HG02973 (cell line): ENCODE measurements around the gene HCFC1.
"Not testable (repeated sequence)": the region's sequence is repeated elsewhere in the genome, so short reads cannot be mapped to it uniquely, and the experiment has no call there.

Source experiments
- ATAC-seq: cut with Tn5 transposase; IDR thresholded peaks from one replicate; pipeline ENCODE4 v1.9.1; 2021; ENCODE audit warnings: moderate library complexity; ENCODE audit not compliant: unreplicated experiment

HCFC1 gene

DNA sequence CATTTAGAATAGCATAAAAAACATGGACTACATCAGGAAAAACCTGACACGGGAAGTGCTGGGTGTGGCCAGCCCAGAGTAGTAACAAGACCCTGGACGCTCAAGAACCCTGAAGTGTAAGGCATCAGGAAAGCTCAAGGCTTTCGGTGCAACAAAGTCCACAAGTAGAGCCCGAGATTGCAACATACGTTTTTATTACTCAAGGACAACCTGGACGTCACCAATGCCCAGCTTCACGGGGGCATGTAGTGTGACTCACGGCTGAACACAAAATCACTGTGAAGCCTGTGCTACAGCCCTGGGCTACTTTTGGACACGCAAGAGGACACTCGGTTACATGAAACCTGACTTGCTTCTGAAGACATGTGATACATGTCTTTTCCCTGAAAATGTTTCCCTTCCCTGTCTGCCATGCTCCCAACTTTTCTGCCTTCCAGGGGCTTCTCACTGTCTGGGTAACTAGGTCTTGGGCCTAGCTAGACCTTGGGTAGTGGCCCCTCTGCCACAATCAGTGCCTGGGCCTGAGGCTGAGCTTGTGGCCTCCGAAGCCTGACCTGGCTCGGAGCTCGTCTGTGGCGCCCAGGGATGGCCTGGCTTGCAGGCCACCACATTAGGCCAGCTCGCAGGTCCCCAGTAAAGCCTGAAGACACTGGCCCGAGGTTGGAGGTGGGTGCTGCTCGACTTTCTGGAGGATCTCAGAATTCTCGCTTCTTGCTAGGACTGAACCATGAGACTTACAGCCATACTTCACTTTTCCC, 38.9 kb upstream of the HCFC1 start:
- ATAC-seq: no peak

DNA sequence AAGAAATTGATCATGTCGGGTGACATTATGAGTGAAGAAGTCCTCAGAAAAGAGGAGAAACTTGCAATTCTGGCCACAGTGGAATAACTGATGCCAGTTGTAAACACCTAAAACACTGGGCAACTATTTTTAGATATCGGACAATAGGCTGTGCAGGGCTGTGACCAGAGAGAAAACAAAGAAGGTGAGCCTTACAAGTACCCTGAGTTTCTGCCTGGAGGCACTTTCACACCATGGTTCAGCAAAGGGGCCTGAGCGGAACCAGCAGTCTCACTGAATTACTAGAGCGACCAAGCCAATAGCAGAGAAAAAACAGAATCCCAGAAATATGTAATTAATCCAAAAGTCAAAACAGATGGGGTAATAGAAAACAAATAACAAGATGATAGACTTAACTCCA, 36.9 kb upstream of the HCFC1 start:
- ATAC-seq: no peak

DNA sequence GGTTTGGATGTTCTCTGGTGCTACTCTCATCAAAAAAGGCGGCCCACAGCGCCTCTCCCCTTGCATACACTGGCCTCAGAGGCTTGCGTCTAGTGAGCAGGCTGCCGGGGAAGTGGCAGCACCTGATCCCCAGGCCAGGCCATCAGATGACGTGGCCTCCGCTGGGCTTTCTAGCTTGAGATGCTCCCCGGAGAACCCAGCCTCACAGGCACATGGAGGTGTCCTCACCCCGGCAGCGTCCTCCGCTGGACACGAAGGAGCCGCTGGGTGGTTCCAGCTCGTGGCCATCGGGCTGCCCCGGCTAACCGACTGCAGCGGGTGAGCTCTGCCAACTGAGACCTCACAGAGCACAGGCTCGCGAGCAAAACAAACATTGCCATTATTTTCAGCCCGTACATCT, 35.3 kb upstream of the HCFC1 start:
- ATAC-seq: no peak

DNA sequence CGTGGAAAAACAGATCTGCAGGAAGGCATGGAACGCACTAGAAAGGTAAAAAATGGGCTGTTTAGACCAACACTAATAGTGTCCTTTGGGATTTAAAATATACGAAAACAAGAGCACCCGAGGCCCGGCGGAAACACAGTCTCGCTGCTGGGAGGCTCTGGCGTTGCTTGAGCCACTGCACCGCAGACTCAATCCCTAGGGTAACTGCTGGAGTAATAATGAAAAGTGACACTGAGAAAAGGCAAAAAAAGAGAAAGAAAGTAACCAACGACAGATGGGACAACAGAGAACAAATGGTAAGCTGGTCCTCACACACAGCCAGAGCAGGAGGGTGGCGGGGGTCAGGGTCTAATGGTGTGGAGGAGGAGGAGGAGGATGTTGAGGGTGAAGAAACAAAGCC, 32.7 kb upstream of the HCFC1 start:
- no peak for ATAC-seq

DNA sequence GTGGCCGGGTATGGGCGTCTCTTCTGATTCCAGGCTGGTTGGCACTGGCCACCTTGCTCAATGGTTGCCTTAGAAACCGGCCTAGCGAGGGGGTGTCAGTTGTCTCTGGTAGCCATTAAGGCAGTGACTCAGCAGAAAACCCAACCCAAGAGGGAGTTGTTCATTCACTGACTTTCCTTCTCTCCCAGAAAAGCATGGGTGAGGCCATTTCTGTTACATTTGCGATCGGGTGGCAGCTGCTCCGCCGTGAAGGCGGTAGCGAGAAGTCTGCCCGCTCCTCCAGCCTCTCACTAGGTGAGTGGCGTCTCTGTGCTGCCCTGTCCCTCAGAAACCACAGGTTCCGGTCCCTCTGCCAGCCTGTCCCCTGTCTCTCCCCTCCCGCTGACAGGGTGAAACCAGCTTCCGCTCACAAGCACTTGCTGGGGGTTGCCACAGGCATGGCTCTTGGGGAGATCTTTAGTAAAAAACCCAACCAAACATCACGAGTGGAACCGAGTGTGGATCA, 30.6 kb upstream of the HCFC1 start:
- ATAC-seq: no peak

DNA sequence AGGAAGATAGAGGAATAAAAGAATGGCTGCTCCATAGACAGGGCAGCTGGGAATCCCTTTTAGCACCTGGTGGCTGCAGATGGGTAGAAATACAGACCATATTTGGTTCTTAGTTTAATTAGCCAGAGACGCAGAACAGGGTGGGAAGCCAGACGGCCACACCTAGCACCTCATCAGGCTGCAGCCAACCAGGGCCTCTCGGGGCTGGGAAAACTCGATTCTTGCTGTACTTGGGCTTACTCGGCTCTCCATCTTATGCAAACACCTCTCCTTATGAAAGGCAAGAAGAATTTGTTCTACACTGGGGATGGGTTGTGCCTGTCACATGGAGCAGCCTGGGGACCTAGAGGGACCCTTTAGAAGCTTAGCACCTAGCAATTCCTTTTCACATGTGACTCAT, 28.4 kb upstream of the HCFC1 start:
- ATAC-seq: no peak

DNA sequence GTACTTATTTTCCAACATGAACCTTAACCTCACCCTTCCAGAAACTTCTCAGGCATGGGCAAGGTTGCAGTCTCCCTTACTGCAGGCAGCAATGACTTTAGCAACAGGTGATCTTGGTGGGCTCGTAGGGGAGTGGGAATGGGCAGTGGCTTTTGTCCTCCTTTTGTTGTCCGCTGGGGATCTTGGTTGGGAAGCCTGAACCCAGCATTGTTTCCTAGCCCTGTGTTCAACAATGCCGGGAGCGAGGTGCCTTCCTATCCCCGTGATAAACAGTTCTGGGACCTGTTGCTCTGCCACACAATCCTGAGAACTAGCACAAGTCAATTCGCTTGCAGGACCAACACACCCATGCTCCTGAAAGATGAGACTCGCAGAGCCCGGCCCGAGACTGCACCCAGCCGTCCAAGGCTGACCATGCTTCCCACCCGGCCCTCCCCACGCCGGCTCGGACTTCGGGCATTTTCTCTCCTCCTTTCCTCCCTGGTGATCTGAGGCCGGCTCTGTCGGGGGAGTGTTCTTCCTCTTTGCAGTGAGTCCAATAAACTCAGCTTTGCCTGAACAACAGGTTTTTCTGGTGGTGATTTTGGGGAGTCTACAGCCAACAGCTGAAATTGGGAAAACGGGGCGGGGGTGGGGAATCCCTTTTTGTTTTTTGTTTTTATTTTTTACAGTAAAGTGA, 27.9 kb upstream of the HCFC1 start:
- ATAC-seq: no peak

DNA sequence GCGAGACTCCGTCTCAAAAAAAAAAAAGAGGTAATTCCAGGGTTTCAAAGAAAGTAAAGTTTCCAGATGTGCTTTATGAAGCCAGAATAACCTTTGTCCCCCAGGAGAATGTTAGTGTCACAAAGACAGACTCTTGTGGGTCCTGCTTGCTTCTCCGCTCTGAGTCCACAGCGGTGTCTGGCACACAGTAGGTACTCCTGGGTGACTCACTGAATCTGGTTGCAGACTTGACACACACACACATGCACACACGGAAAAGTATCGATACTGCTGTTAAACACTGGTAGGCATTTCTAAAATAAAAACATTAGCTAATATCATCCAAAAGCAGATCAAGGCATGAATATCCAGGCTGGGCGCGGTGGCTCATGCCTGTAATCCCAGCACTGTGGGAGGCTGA, 23.9 kb upstream of the HCFC1 start:
- no peak for ATAC-seq

DNA sequence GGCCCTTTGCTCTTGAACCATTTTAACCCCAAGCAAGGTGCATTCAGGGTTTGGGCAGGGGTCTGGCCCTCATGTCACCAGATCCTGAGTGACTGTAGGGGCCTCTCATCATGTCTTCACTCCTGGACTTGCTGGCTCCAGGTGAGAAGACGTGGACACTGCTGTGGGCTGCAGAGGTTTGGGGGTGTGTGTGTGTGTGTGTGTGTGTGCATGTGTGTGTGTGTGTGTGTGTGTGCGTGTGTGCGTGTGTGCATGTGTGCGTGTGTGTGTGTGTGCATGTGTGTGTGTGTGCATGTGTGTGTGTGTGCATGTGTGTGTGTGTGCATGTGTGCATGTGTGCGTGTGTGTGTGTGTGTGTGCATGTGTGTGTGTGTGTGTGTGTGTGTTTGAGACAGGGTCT, 22.8 kb upstream of the HCFC1 start:
- ATAC-seq: not testable (repeated sequence)

DNA sequence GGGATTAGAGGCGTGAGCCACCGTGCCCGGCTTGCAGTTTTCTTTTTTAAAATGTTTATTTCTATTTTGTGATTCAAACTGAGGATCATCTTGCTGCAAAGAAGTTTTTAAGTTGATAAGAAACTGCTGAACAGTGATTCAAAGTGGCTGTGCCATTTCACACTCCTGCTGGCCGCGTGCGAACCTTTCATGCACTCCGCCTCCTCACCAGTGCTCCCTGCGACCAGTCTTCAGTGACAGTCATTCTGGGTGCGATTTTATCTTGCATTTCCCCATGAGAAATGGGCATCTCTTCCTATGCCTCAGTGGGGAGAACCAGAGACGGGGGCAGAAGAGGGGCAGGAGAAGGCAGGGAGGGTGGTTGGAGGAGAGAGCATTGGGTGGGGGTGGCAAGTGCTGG, 22.4 kb upstream of the HCFC1 start:
- ATAC-seq: no peak

DNA sequence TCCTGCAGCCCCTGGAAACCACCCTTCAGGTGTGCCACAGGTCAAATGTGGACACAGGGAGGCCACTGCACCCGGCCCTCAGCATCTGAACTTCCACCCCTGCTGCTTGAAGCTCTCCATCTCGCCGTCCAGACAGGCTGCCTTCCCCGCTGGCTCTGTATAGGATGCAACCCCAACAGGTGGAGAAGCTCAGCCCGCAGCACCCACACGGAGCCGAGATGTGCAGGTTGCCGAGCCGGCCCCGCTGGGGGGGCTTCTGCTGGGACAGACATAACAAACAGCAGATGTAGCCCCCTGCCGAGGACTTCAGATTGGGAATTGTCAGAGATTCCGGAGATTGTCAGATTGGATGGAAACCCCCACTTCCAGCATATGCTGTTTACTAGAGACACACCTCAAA, 21.5 kb upstream of the HCFC1 start:
- ATAC-seq: no peak

DNA sequence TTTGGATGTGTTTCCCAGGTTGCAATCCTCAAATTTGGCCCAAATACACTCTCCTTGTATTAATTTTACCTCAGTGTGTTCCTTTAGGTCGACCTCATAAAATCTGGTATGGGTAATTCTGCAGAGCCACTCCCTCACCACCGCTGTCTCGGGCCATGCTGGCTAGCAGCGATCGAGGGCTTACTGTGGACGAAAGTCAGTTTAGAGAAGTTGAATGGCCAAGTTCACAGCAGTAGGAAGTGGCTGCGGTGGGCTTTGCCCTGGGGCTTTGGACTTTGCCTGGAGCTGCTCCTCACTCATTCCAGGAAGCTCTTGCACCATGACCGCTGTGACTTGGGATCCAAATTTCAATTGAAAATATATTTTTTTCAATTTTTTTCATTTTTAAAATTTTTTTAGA, 20.6 kb upstream of the HCFC1 start:
- no peak for ATAC-seq

DNA sequence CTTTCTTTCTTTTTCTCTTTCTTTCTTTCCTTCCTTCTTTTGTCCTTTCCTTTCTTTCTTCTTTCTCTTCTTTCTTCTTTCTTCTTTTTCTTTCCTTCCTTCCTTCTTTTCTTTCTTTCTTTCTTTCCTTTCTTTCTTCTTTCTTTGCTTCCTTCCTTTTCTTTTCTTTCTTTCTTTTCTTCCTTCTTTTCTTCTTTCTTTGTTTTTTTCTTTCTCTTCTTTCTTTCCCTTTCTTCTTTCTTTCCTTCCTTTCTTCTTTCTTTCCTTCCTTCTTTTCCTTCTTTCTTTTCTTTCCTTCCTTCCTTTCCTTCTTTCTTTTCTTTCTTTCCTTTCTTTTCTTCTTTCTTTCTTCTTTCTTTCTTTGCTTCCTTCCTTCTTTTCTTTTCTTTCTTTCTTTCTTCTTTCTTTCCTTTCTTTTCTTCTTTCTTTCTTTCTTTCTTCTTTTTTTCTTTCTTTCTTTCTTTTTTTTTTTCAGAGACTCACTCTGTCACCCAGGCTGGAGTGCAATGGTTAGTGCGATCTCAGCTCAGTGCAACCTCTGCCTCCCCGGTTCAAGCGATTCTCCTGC, 19.5 kb upstream of the HCFC1 start:
- ATAC-seq: no peak

DNA sequence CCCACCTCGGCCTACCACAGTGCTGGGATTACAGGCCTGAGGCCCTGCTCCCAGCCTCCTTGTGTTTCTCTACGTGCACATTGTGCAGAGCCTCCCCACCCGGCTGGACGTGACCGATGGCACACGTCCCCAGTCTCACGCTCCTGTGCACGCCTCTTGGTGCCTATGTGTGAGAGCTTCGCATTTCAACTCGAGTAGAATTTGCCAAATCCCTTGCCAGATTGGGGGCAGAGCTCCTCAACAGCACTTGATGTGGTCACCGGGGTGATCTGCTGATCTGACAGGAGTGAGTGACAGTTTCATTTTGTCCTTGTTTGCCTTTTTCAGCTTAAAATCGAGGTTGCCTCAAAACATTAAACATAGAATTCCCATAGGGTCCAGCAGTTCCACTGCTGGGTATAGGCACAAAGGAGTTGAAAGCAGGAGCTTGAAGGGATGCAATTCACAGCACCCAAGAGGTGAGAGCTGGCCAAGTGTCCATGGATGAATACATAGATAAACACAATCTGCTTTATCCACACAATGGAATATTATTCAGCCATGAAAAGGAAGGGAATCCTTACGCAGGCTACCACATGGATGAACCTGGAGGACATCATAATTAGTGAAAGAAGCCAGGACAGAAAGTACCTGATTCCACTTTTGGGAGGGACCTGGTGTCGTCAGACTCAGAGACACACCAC, 18.5 kb upstream of the HCFC1 start:
- ATAC-seq: no peak

DNA sequence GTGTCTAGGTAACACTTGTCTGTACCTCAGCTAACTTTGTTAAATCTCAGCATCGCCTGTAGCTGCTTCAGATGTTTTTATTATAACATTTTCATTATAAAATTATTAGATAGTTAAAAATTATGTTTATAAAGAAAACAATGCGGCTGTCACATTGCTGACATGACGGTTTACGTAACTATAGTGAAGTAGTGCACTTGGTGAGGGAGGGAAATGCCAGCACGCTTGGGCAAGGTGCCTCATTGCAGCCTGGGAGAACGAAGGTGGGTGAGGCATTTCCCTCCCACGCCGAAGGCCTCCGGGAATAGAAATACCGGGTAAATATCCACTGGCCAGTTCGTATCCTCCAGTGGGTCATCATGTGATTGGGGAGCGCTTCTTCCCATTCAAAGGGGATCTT, 16.9 kb upstream of the HCFC1 start:
- no peak for ATAC-seq

DNA sequence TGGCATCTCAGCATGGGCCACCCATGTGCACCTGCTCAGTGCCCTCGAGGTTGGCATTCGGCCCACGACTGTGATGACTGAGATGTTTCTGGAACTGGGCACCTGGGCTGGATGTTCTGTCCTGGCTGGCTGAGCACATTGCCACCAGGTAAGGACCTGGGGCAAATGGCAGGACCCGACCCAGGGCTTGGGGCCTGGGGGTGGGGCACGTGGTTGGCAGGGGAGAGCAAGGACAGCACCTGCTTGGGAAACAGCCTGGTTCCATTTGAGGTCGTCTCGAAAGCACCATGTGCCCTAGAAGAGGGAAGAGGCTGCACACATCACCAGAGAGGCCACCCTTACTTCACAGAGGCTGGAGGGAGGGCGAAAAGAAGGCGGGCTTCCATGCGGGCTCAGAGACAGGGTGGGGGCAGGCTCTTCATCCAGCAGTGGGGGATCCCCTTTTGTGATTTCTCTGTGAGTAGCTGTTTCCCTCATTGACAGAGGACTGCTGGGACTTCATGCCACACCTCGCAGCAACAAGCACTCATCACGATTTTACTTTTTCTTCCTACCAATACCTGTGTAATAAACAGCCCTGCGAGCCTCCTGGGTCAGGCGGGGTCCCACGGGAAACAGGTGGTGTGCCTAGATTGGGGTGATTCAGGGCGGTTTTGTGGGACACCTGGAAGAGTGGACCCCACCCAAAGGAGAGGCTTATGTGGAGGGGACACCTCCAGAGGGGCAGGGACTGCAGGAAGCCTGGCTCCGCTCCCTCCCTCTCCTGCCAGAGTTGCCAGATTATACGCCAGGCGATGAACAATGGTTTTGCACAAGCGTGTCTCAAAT, 12.9 kb upstream of the HCFC1 start:
- no peak for ATAC-seq

DNA sequence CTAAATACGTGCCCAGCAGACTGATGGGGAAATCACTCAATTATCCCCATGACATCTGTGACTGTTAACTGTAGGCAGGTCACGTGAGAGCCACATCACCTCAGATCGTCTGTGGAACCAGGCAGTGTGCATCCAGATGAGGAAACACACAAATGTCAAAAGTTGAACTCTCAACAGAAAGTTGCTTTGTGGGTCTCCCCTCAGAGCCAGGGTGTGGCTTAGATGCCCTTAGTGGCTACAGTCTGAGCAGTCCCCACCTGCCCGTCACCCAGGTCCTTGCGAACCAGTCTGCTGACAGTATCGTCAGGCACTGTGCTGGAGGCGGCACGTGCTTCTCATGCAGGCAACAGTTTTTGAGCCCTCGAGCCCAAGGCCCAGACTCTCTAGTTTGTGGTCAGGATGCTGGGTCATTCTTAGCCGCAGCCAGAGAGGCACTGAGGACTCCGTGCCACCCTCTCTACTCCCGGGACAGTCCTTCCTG, 11.7 kb upstream of the HCFC1 start:
- ATAC-seq: no peak

DNA sequence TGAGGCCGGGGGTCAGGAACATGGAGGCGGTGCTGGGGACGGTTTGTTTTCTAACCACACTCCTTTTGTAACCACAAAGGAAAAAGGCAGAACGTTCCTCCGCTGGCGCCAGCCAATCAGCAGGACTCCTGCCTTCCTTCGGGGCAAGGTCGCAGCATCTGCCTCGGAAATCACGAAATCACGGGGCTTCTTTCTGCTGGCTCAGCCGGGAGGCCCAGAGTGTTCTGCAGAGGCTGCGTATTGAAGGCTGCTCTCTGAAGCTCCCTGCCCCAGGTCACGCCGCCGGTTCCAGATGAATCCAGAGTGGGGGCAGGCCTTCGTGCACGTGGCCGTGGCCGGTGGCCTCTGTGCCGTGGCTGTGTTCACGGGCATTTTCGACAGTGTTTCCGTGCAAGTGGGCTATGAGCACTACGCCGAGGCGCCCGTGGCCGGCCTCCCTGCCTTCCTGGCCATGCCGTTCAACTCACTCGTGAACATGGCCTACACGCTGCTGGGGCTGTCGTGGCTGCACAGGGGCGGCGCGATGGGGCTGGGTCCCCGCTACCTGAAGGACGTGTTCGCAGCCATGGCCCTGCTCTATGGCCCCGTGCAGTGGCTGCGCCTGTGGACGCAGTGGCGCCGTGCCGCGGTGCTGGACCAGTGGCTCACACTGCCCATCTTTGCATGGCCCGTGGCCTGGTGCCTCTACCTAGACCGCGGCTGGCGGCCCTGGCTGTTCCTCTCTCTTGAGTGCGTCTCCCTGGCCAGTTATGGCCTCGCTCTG, 10.3 kb upstream of the HCFC1 start:
- no peak for ATAC-seq

DNA sequence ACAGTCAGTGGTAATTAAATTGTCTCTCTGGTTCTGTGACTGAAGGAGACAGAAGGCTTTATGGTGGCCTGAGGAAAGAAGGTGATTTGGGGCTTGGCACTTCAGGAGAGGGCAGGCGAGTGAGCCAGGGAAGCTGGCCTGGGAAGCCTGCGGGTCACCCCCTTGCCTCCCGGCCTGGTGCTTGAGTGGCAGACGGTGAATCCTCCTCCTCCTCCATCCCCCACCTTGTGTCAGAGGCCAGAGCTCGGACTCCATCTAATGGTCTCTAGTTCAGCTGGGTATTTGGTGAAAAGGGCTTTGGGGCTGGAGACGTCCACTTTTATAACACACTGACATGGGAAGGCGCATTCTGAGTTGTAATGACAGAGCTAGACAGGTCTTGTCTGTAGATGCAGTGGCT, 9.6 kb upstream of the HCFC1 start:
- no peak for ATAC-seq

DNA sequence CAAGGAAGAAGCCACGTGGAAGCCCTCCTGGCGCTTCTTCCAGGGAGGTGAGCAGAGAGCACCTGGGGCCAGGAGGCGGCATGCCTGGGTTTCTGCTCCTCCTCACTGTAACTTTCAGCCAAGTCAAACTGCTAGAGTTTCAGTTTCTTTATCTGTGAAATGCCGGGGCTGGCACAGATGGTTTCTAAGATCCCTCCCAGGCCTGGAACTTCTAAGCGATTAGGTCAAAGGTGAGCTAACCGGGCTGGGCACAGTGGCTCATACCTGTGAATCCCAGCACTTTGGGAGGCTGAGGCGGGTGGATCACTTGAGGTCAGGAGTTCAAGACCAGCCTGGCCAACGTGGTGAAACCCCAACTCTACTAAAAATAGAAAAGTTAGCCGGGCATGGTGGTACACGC, 8.8 kb upstream of the HCFC1 start:
- peak; percentile 49 for ATAC-seq
